HG03565 (cell line): ENCODE data around the gene MAP6.

Experiments
- ATAC-seq: cut with Tn5 transposase; IDR thresholded peaks from one replicate; pipeline ENCODE4 v1.9.1; 2021; ENCODE audit warnings: mild to moderate bottlenecking, moderate library complexity; ENCODE audit not compliant: unreplicated experiment

MAP6 gene

DNA sequence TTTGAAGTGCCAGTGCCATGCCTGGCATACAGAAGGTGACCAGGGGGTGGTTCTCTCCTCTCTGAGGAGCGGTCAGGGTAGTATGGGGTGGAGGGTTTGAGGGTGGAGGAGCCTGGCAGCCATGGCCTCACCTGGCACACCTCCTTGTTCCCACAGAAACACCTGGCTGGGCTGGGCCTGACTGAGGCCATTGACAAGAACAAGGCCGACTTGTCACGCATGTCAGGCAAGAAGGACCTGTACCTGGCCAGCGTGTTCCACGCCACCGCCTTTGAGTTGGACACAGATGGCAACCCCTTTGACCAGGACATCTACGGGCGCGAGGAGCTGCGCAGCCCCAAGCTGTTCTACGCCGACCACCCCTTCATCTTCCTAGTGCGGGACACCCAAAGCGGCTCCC lies 97.2 kb downstream of the MAP6 start:
- ATAC-seq = no peak

DNA sequence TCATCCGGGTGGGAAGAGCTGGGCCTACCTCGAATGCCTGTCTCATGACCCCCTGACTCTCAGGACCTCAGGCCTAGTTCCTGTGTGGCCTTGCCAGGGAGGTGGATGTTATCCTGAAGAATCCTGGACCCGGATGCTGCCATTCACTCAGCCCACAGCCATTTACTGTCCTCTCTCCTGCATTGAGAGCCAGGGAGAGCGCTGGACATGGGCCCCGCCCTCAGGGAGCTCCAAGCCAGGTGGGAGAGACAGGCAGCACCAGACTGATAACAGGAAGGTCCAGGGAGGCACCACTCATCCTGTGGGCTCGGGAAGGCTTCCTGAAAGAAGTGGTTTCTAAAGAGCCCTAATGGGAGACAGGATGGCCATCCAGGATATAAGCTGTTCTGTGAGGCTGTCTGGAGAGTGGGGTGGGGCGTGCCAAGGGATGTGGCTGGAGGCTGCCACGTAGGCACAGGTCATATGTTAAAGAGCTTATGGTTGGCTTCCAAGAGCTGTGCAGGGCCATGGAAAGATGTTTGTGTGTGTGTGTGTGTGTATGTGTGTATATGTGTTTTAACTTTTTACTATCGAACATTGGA lies 98.2 kb downstream of the MAP6 start:
- ATAC-seq = no peak

DNA sequence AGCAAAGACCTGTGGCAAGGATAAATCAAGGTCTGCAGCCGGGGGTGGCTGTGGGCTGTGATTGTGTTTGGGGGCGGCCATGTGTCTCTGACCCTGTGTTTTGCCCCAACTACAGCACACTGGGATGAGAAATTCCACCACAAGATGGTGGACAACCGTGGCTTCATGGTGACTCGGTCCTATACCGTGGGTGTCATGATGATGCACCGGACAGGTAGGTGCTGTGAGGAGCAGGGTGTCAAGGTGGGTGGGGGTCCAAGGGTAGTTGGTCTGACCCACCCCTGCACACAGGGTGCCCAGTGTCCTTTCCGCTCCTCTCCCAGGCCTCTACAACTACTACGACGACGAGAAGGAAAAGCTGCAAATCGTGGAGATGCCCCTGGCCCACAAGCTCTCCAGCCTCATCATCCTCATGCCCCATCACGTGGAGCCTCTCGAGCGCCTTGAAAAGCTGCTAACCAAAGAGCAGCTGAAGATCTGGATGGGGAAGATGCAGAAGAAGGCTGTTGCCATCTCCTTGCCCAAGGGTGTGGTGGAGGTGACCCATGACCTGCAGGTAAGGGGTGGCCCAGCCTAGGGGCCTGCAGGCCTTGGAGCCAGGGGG lies 100.1 kb downstream of the MAP6 start:
- no peak for ATAC-seq

DNA sequence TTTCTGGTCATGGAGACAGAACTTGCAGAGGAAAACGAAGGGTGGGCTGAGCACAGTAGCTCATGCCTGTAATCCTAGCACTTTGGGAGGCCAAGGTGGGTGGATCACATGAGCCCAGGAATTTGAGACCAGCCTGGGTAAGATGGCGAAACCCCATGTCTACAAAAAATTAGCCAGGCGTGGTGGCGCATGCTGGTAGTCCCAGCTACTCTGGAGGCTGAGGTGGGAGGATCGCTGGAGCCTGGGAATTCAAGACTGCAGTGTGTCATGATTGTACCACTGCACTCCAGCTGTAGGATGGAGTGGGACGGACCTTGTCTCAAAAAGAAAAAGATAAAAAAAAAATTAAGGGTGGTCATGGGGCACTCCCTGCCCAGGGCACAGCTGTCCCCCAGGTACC lies 100.9 kb downstream of the MAP6 start:
- no peak for ATAC-seq

DNA sequence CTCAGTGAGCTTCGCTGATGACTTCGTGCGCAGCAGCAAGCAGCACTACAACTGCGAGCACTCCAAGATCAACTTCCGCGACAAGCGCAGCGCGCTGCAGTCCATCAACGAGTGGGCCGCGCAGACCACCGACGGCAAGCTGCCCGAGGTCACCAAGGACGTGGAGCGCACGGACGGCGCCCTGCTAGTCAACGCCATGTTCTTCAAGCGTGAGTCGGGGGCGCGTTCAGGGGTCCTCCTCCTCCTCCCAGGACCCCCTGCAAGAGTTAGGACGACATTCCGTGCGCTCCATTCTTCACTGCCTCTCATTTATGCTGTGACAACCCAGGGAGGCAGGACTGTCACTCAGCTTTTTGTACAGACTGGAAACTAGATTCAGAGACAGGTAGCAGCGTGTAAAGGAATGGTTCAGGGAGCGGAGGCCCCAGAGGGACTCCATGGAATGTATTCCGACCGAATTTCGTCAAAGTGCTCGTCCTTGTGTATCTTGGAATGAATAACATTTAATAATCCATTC lies 102.0 kb downstream of the MAP6 start:
- no peak for ATAC-seq

DNA sequence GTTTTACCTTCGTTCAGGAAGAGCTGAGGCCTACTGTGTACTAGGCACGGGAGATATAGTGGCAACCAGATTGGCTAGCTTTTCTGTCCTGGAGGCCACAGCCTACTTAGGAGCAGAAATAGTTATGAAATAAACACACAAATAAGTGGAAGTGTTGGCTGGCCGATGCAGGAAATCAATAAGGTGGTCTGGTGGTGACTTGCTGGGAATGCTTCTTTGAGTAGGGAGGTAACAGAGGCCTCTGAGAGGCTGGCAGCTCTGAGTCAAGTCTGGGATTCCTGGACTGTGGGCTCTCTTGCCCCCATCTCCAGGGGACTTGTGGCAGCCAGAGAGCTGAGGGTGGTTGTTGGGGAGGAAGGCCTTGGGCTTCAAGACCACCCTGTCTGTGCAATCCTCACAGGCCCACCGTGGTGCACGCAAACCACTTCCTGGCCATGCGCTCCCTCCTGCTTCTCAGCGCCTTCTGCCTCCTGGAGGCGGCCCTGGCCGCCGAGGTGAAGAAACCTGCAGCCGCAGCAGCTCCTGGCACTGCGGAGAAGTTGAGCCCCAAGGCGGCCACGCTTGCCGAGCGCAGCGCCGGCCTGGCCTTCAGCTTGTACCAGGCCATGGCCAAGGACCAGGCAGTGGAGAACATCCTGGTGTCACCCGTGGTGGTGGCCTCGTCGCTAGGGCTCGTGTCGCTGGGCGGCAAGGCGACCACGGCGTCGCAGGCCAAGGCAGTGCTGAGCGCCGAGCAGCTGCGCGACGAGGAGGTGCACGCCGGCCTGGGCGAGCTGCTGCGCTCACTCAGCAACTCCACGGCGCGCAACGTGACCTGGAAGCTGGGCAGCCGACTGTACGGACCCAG lies 102.7 kb downstream of the MAP6 start:
- ATAC-seq = no peak

DNA sequence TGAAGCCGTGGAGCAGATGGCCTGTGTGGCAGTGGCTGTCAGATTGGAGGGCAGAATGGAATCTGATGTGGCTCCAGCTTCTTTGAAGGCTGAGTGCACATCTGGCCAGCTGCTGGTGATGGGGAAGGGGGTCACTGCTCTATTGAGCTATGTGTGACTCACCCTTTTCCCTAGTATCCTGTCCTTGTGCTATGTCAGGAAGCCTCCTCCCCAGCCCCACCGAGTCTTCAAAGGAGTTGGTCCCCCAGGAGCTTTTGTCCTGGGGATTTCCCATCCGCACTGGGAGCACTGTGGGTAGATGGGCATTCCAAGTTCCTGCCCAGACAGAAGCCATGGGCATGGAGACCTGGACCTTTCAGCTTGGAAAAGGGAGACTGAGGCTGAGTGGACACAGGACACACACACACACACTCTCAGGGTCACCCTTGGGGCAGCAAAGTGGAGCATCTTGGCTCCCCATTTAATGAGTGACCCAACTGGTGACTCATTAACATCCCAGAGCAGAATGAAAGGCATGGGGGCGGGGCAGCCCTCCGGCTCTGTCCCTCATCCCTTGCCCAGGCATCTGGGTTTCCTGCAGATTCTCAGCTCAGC lies 103.5 kb downstream of the MAP6 start:
- ATAC-seq = no peak

DNA sequence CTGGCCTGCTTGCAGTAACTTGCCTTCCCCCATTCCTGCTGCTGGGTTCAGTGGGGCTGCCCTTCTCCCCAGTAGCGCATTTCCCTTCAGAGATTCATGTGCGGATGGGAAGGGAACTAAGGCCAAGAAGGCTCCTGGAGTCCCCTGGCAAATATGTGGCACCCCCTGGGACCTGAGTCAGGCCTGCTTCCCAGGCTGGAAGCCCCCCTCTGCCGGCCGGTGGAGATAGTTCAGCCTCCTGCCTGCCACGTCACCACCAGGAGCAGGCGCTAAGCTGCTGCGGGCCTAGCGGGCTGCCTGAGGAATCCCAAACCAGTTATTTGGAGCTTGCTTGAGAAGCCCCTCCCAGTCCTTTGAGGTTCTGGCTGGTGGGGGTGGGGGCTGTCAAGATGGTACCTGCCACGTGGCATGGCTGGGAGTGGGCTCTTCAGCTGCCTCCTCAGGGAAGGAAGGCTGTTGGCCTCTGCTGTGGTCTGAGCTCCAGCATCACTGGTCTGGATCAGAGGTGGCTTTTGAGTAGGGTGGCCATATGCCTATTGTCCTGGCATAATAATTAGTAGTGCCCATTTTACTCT lies 104.8 kb downstream of the MAP6 start:
- no peak for ATAC-seq

DNA sequence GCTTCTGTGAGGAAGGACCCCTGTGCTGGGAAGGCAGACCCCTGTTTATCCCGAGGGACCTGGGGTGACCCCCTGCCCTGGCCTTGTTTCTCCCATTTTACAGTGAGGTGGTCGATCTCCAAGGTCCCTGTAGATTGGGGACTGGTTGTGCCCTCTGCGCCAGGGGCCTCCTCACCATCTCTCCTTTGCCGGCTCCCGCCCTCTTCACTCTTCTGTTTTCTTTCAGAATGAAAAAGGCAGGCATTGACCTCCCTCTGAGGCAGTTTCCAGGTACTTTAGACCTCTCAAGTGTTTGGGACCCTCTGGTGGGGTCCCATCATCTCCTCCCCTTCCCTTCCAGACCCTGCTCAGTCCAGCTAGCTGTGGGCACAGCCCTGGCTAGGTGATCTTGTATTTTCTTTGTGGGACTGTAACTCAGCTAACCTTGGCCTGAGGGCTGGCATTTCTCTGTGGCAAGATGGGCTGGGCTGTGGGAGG lies 105.3 kb downstream of the MAP6 start:
- no peak for ATAC-seq

DNA sequence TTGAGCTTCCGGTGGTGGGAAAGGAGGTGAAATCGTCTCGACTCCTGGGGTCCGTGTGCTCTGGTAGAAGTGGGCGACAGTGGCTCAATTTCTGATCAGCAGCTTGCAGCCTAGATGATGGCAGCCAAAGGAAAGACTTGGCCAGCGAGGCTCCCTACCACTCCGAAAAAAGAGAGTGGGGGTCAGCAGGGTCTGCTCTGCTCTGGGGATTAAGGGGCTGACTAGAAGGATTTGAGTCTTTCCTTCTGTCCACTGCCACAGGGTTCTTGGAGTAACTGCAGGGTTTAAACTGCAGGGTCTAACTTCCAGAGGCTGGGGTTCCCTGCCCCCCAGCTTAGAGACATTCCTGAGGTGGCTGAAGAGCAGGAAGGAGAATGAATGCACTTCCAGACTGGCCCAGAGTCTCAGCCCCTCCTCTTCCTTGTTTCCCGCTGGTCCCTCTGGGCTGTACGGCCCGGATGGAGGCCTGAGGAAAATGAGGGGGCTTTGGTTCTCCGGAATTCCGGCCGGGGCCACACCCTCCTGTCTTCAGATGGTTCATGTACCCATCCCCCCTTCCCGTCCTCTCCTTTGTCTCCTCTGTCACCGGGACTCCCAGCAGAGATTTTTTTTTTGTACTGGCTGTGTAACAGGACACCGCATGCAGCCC lies 105.9 kb downstream of the MAP6 start:
- ATAC-seq = no peak

DNA sequence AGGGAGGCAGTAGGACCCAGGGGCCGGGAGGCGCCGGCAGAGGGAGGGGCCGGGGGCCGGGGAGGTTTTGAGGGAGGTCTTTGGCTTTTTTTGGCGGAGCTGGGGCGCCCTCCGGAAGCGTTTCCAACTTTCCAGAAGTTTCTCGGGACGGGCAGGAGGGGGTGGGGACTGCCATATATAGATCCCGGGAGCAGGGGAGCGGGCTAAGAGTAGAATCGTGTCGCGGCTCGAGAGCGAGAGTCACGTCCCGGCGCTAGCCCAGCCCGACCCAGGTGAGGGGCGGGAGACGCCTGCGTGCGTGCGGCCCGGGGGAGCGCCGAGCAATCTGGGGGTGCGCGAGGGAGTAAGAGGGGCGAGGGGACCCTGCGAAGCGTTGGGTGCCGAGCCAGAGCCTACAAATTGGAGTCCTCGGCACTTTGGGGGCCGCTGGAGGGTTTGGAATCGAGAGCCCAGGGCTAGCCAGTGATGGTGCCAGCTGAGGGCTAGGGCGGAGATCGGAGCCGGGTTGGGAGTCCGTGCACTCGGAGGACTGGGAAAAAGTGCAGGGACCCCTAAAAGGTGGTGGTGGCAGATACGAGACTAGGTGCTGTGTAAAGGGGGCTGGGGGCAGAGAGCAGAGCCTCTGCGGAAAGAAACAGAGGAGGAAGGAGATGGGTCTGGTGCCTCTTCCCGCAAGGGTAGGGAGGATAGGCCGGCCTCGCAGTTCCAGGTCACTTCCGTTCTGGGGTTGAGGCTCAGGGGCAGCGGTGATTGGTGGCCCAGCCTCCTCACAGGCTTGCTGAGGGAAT lies 106.6 kb downstream of the MAP6 start, which contains the start of gene SERPINH1:
Gene SERPINH1 (plus strand): TSS at position 206 of the 788 bp plus-strand sequence. CDS start 4,097 bp downstream, outside the sequence.
- peak; percentile 71 for ATAC-seq

DNA sequence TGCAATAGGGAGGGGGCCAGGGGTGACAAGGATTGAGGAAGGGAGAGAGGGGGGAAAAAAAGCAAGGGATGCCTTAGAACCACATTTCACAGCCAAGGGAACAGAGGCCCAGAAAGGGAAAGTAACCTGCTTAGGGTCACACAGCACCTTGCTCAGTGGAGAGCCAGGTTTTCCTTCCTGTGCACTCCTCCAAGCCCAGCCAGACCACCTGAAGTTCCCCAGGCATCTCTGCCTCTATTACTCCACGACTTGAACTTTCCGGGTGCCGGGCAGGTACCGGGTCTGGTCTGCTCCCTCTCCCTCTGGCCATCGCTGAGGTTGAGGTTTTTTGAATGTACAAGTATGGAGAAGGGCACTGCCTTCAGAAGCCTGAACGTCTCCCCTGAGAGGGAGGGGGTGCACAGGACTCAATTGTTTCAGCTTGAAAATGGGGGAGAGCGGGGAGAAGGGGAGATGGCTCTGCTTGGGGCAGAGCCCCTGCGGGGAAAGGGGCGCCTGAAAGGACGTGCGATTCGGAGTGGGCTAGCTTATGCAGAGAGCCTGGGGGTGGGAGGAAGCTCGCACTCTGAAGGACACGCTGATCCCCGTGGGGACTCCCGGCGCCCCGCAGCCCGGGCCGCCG lies 107.3 kb downstream of the MAP6 start:
- ATAC-seq = no peak

DNA sequence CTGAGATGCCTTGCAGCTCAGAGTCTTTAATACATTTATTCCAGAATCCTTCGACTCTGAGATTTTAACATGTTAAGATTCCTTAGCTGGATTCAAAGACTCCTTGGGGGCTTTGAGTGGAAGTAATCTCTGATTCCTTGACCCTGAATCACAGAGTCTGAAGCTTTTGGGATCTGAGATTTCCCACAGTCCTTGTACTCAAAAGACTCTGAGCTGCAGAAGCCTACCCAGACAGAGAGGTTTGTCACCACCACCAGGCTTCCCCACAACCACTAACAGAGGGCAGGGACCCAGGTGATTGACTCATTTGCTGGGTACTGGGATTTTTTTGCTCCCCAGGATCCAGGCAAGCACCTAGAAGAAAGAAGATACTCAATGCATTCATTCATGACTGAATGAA lies 108.2 kb downstream of the MAP6 start:
- no peak for ATAC-seq

DNA sequence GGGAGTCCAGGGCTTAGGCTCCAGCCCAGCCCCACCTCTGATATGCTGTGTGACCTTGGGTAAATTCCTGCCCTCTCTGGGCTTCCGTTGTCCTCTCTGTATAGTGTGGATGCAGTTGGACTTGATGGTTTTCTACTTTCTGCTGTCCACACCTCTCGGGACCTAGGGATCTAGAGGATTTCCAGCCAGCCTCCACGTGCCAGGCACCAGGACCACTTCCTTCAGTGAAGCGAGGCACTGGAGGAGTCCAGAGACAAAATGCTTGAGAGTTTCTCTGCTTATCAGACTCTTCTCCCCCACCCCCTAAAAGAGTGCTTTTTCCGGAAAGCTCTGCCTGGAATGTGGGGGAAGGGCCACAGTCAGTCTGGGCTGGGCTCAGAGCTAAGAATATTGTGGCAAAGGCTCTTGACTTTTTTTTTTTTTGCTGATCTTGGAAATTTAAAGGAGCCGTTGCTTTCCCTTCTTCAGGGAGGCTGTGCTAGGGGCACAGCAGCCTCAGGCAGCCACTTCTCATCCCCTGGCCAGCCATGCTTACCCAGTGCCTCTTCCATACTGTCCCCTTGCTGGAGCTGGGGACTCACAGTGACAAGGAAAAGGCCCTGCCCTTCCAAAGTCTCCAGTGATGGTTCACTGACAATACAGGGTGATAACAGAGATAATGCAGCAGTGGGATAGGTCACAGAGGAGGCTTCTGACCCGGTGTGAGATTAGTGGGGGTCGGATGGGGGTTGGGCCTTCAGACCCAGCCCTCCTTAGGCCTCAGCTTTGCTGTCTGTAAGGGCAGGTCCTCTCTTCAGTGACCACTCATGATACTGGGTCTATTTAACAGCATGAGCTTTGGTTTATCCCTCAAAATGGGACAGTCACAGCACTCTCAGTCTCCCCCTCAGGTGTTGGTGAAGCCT lies 109.6 kb downstream of the MAP6 start:
- ATAC-seq = no peak

DNA sequence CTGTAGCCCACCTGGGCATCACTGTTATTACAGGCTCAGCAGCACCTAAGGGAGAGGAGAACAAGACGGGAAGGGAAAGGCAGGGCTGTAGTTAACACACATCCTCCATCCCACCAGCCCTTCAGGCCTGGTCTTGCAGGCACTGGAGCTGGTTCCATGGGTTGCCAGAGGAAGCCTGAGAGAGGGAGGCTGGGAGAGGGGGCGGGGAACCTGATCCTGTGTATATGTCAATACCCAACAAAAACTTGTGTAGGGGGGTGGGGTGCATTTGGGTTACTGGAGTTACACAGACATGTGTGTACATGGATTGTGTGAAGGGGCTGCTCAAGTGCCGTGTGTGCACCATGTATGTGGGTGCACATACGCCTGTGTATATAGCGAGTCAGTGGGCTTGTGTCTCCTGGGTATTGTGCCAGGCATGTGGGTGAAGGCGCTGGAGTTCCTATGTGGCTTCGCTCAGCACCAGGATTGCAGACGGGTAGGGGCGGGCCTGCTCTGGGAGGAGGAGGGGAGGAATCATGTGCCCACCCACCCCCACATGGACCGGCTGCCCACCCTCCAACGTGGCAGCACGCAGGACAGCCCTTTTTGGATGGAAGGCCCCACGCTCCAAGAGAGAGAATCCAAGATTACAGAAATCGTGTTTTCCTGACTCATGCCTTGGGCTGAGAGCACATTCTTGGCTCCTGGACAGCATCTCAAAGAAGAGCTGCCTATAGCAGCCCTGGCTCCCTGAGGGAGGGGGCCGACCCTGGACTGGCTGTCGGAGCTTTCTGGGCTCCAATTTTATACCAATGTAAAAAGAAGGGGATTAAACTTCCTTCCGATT lies 111.0 kb downstream of the MAP6 start:
- ATAC-seq = no peak

DNA sequence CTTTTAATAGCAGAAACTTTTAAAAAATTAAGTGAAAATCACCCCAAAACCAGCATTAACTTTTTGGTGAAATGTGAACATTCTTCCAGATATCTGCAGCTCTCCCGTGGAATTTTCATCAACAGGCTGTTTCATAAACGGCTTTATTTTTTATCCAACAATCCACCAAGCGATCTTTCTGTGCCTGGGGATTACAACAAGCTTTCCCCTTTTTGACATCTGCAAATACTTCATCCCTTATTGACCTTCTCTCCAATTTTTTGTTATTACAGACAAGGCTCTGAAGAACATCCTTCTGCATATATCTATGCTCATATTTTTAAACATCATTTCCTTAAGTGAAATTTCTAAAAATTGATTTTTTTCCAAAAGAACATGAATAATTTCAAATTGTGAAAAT lies 112.6 kb downstream of the MAP6 start:
- no peak for ATAC-seq

DNA sequence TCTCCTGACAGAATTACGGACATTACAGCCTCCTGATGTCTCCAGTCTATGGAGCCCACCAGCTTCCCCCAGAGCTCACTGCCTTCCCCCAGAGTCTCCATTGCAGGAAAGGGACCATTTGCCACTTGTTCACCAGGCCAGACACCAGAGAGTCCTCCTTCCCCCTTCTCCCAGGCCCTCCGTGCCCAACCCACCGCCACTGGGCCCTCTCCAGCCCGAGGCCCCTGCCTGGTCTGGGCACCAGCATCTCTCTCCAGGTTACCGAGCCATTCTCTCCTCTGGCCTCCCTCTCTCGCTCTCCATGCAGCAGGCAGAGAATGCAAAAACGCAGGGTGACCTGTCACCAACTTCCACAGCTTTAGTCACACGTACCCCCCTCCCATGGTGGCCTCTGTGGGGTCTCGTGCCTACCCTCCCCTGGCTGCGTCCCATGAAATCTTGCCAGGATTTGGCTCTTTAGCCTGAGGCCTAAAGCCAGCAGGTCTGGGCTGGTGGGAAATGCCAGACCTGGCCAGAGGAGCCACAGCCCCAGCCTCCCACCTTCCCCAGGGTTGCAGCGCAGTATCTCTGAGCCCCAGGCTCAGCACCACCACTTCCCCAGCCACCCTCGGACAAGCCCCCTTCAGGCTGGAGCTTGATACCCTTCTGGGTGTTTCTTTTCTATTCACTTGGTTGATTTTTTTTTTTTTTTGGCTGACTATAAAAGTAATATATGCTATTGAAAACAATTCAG lies 113.6 kb downstream of the MAP6 start:
- no peak for ATAC-seq
